Measurements from ENCODE around the gene RELN. TPM values are rescaled to one million over a fixed set of nuclear protein-coding genes. Genes with fewer than 3 reads are reported as not detected.

The RELN gene
- total and polyA plus RNA-seq, 9 of the 15 experiments (the other 6 are each of a cell fraction or from before 2014, with no cell fraction given) = 12.9 to 43.2 (median 18.1) TPM

GRCh38 chr7:103573479-103574058 is 415.9 kb downstream of the RELN start (continued):
- TF ChIP-seq RAD21 (CRISPR knock-in tag; conservative IDR thresholded peaks at IDR 0.05 in 1 of 2, IDR thresholded peaks at IDR 0.05 in 1 of 2) (peak; percentile 90 to 95), ZBTB1 (CRISPR knock-in tag; IDR thresholded peaks at IDR 0.05; ENCODE audit: borderline replicate concordance, low read depth) (no peak), JUNB (CRISPR knock-in tag; conservative IDR thresholded peaks at IDR 0.05) (no peak), E2F1 (CRISPR knock-in tag; IDR thresholded peaks at IDR 0.05) (no peak), PYGO2 (tag; IDR thresholded peaks at IDR 0.05) (no peak), ZNF707 (CRISPR knock-in tag; conservative IDR thresholded peaks at IDR 0.05) (no peak), RBM15 (IDR thresholded peaks at IDR 0.05; ENCODE audit: insufficient read depth, low read length) (no peak), THRAP3 (IDR thresholded peaks at IDR 0.05; ENCODE audit: borderline replicate concordance) (no peak), ZNF592 (IDR thresholded peaks at IDR 0.05) (no peak)
